Astrocyte (in vitro differentiated cells and primary cell): ENCODE measurements around the gene DNAJB6. TPM values are rescaled to one million over a fixed set of nuclear protein-coding genes. Genes with fewer than 3 reads are reported as not detected.

Source experiments
- DNase-seq: peaks from one replicate; pipeline ENCODE4 v3.0.0-alpha.2; 2010; ENCODE audit warnings: low read depth
- FAIRE-seq: peaks from 2 replicates; lab custom pipeline; 2011; peaks lifted over from hg19 to GRCh38; lab: Jason Lieb, UNC
- H2AFZ ChIP-seq: 2 replicates; pipeline ENCODE4 v1.6.0; 2012; ENCODE audit warnings: low read depth, low read length, inconsistent platforms
- H3K27ac ChIP-seq: 2 replicates; pipeline ENCODE4 v1.5.1; 2011; ENCODE audit warnings: low read depth, low read length, inconsistent platforms
- H3K27me3 ChIP-seq: 2 replicates; pipeline ENCODE4 v1.6.0; 2011; ENCODE audit warnings: low read length, inconsistent platforms; ENCODE audit not compliant: insufficient read depth
- H3K36me3 ChIP-seq: 2 replicates; pipeline ENCODE4 v1.5.1; 2011; ENCODE audit warnings: low read length, inconsistent platforms; ENCODE audit not compliant: insufficient read depth
- H3K4me1 ChIP-seq: 2 replicates; pipeline ENCODE4 v1.5.1; 2011; ENCODE audit warnings: low read length, inconsistent platforms; ENCODE audit not compliant: insufficient read depth
- H3K4me2 ChIP-seq: 2 replicates; pipeline ENCODE4 v1.6.0; 2012; ENCODE audit warnings: low read length, inconsistent platforms
- H3K4me3 ChIP-seq: 2 replicates; pipeline ENCODE4 v1.5.1; 2011; ENCODE audit warnings: low read depth, mild to moderate bottlenecking, low read length, inconsistent platforms; ENCODE audit not compliant: insufficient read depth
- H3K79me2 ChIP-seq: 2 replicates; pipeline ENCODE4 v1.6.0; 2012; ENCODE audit warnings: mild to moderate bottlenecking, low read length, inconsistent platforms; ENCODE audit not compliant: insufficient read depth
- H3K9ac ChIP-seq: 2 replicates; pipeline ENCODE4 v1.6.0; 2012; ENCODE audit warnings: mild to moderate bottlenecking, low read length, inconsistent platforms
- H3K9me3 ChIP-seq: 2 replicates; pipeline ENCODE4 v1.5.1; 2012; ENCODE audit warnings: low read depth, mild to moderate bottlenecking, low read length, inconsistent platforms; ENCODE audit not compliant: insufficient read depth
- H4K20me1 ChIP-seq: 2 replicates; pipeline ENCODE4 v1.6.0; 2012; ENCODE audit warnings: low read length, inconsistent platforms; ENCODE audit not compliant: insufficient read depth
- H3K27ac Mint-ChIP-seq: one replicate; pipeline ENCODE4 v1.8.0; 2021; ENCODE audit warnings: mild to moderate bottlenecking, mixed read lengths; ENCODE audit not compliant: unreplicated experiment
- H3K27me3 Mint-ChIP-seq: one replicate; pipeline ENCODE4 v1.8.0; 2021; ENCODE audit warnings: low read depth, mixed read lengths; ENCODE audit not compliant: unreplicated experiment
- H3K36me3 Mint-ChIP-seq: one replicate; pipeline ENCODE4 v1.8.0; 2021; ENCODE audit warnings: low read depth, mixed read lengths; ENCODE audit not compliant: unreplicated experiment
- H3K4me1 Mint-ChIP-seq: one replicate; pipeline ENCODE4 v1.8.0; 2021; ENCODE audit warnings: low read depth, mixed read lengths; ENCODE audit not compliant: unreplicated experiment
- H3K4me3 Mint-ChIP-seq: one replicate; pipeline ENCODE4 v1.8.0; 2021; ENCODE audit warnings: mild to moderate bottlenecking, moderate library complexity, mixed read lengths; ENCODE audit not compliant: unreplicated experiment
- H3K9me3 Mint-ChIP-seq: one replicate; pipeline ENCODE4 v1.8.0; 2021; ENCODE audit warnings: mild to moderate bottlenecking, mixed read lengths; ENCODE audit not compliant: unreplicated experiment
- EZH2 ChIP-seq: IDR thresholded peaks from 2 replicates; pipeline ENCODE4 v1.6.1; 2012; ENCODE audit warnings: mild to moderate bottlenecking, low read length, inconsistent platforms; ENCODE audit not compliant: insufficient read depth
- total RNA-seq: library from RNA; stranded (reverse); gene quantifications from 2 replicates; pipeline ENCODE4 v1.2.1, GENCODE V29; 2021
- TF ChIP-seq, protein P1 (sequence below): IDR thresholded peaks from 2 replicates; pipeline ENCODE4 v1.5.1; 2011; ENCODE audit warnings: low read depth, mild to moderate bottlenecking, inconsistent platforms, low read length, moderate library complexity; ENCODE audit not compliant: insufficient read depth

DNAJB6 gene
- total RNA-seq, 1 donor from 2014 or later: 179 TPM

DNA sequence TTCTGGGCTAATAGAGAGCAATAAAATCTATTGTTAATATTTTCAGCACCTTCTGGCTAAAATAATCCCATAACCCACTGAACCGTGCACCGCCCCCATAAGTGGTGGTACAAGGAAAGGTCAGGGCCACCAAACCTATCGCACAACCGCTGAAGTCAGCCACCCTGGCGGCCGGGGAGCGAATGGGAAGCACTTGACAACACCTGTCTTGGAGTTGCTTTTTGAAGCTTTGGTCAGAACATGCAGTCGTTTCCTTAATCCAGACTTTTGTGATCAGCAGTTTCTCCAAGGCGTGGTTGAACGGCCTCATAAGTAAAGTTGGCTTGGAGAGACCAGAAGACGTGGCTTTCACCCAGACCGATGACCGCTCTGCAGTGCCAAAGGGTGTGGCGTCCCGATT lies 97.4 kb downstream of the DNAJB6 start:
- Mint-ChIP-seq H3K4me1 (no peaks in the 10 kb centered on the region), H3K36me3 (peaks cover 10% of the 10 kb centered on the region), H3K27ac (no peak overlapping the region), H3K4me3 (no peak overlapping the region), H3K9me3 (peaks cover under 1% of the 10 kb centered on the region), H3K27me3 (no peaks in the 10 kb centered on the region)
- FAIRE-seq (no peak), DNase-seq (no peak)
- Histone ChIP-seq H3K79me2 (no peaks in the 10 kb centered on the region), H3K27me3 (no peaks in the 10 kb centered on the region), H3K4me3 (no peak overlapping the region), H3K4me1 (peaks cover 7% of the 10 kb centered on the region), H3K27ac (no peak overlapping the region), H3K4me2 (no peak overlapping the region), H2AFZ (no peak overlapping the region), H3K36me3 (no peaks in the 10 kb centered on the region), H3K9me3 (peaks cover 1% of the 10 kb centered on the region), H4K20me1 (no peaks in the 10 kb centered on the region), H3K9ac (no peak overlapping the region)
- no peak for TF ChIP-seq EZH2
- TF ChIP-seq, protein P1, sequence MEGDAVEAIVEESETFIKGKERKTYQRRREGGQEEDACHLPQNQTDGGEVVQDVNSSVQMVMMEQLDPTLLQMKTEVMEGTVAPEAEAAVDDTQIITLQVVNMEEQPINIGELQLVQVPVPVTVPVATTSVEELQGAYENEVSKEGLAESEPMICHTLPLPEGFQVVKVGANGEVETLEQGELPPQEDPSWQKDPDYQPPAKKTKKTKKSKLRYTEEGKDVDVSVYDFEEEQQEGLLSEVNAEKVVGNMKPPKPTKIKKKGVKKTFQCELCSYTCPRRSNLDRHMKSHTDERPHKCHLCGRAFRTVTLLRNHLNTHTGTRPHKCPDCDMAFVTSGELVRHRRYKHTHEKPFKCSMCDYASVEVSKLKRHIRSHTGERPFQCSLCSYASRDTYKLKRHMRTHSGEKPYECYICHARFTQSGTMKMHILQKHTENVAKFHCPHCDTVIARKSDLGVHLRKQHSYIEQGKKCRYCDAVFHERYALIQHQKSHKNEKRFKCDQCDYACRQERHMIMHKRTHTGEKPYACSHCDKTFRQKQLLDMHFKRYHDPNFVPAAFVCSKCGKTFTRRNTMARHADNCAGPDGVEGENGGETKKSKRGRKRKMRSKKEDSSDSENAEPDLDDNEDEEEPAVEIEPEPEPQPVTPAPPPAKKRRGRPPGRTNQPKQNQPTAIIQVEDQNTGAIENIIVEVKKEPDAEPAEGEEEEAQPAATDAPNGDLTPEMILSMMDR: no peak

DNA sequence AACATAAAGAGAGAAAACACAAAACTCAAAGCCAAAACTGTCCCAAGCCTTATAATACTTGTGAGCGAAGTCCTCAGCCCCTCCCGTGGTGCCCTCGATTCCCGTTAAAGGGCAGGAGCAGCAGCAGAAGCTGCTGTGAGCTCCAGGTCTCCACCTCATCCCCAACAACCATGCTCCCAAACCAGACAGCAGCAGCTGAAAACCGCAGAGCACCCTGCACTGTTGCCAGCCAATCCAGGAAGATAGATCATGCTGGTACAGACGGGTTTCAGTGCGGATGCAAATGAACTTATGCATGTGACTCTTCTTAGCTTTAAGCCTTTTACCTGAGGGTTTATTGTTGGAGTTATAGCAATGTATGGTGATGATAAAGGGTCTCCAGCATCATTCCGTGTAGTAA lies 97.9 kb downstream of the DNAJB6 start:
- no peak for FAIRE-seq
- TF ChIP-seq, protein P1: no peak
- no peak for TF ChIP-seq EZH2
- H3K27me3 ChIP-seq: no peaks in the 10 kb centered on the region
- H3K79me2 ChIP-seq: no peaks in the 10 kb centered on the region
- Mint-ChIP-seq H3K9me3 (peaks cover 2% of the 10 kb centered on the region), H3K4me1 (no peaks in the 10 kb centered on the region), H3K27ac (no peak overlapping the region), H3K27me3 (no peaks in the 10 kb centered on the region), H3K36me3 (peaks cover 12% of the 10 kb centered on the region), H3K4me3 (no peak overlapping the region)
- H3K4me2 ChIP-seq: no peak overlapping the region
- peaks cover 4% of the 10 kb centered on the region for H3K9me3 ChIP-seq
- H4K20me1 ChIP-seq: no peaks in the 10 kb centered on the region
- no peak for DNase-seq
- peaks cover 7% of the 10 kb centered on the region for H3K4me1 ChIP-seq
- H3K27ac ChIP-seq: no peak overlapping the region
- H3K9ac ChIP-seq: no peak overlapping the region
- no peak overlapping the region for H2AFZ ChIP-seq
- H3K36me3 ChIP-seq: no peaks in the 10 kb centered on the region
- H3K4me3 ChIP-seq: no peak overlapping the region

DNA sequence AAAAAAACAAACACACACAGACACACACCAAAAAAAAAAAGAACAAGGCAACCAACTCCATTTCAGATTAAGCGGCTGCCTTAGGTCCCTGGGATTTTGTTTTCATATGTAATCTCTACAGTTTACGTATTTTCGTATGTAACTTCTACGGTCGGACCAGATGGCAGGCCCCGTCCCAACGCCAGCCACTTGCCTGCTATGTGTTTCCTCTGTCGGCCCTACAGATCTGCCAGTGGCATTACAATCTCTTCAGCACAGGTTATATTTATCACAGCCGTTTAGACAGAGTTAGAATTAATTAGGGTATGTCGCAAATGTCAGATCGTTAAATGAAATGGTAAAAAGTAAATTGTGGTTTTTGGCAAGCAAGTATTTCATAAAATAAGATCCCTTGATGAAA lies 99.3 kb downstream of the DNAJB6 start:
- FAIRE-seq: no peak
- Histone ChIP-seq H3K4me1 (peaks cover 7% of the 10 kb centered on the region), H3K27me3 (no peaks in the 10 kb centered on the region), H3K9ac (no peak overlapping the region), H3K9me3 (peaks cover 4% of the 10 kb centered on the region), H3K36me3 (no peaks in the 10 kb centered on the region), H3K4me2 (no peak overlapping the region), H4K20me1 (no peaks in the 10 kb centered on the region), H3K79me2 (no peaks in the 10 kb centered on the region), H3K27ac (no peak overlapping the region), H2AFZ (no peak overlapping the region), H3K4me3 (no peak overlapping the region)
- no peak for DNase-seq
- no peak for TF ChIP-seq EZH2
- TF ChIP-seq, protein P1: no peak
- peaks cover 12% of the 10 kb centered on the region for H3K9me3 Mint-ChIP-seq
- H3K27ac Mint-ChIP-seq: no peak overlapping the region
- peaks cover 2% of the 10 kb centered on the region for H3K27me3 Mint-ChIP-seq
- no peak overlapping the region for H3K4me3 Mint-ChIP-seq
- H3K4me1 Mint-ChIP-seq: no peaks in the 10 kb centered on the region
- H3K36me3 Mint-ChIP-seq: peaks cover 11% of the 10 kb centered on the region
